Keratinocyte (primary cell): ENCODE measurements around the gene NOS3. TPM values are rescaled to one million over a fixed set of nuclear protein-coding genes. Genes with fewer than 3 reads are reported as not detected.

Experiments used
- DNase-seq: peaks from one replicate; pipeline ENCODE4 v3.0.0-alpha.2; 2011; ENCODE audit warnings: low read depth, missing footprints, low spot score
- FAIRE-seq: peaks from 2 replicates; lab custom pipeline; 2011; peaks lifted over from hg19 to GRCh38; lab: Jason Lieb, UNC
- H2AFZ ChIP-seq: 2 replicates; pipeline ENCODE4 v1.6.0; 2012; ENCODE audit warnings: low read length, control low read depth, inconsistent platforms; ENCODE audit not compliant: control insufficient read depth
- H3K27ac ChIP-seq: 2 replicates; pipeline ENCODE4 v1.5.1; 2011; ENCODE audit warnings: low read length; ENCODE audit not compliant: control insufficient read depth, insufficient read depth
- H3K27me3 ChIP-seq: 3 replicates; pipeline ENCODE4 v1.6.0; 2011; ENCODE audit warnings: low read length; ENCODE audit not compliant: control insufficient read depth, insufficient read depth; ENCODE audit errors: extremely low read depth
- H3K36me3 ChIP-seq, 2 experiments: 2 replicates in 1 of 2; 3 replicates in 1 of 2; pipeline ENCODE4 v1.5.1; 2011; ENCODE audit warnings: low read length in 2 of 2, mild to moderate bottlenecking in 1 of 2; ENCODE audit not compliant: control insufficient read depth in 2 of 2, insufficient read depth in 2 of 2; ENCODE audit errors: extremely low read depth in 1 of 2
- H3K4me1 ChIP-seq: 3 replicates; pipeline ENCODE4 v1.5.1; 2011; ENCODE audit warnings: low read length; ENCODE audit not compliant: control insufficient read depth, insufficient read depth; ENCODE audit errors: extremely low read depth
- H3K4me2 ChIP-seq: 3 replicates; pipeline ENCODE4 v1.6.0; 2011; ENCODE audit warnings: low read depth, low read length; ENCODE audit not compliant: control insufficient read depth, insufficient read depth; ENCODE audit errors: extremely low read depth
- H3K4me3 ChIP-seq, 3 experiments: fragments of 200-600 bp in 1 of 3; sonication (generic) in 1 of 3; 2 replicates in 2 of 3; 3 replicates in 1 of 3; pipeline ENCODE4 v1.5.1; 2011 to 2016; ENCODE audit warnings: low read length in 3 of 3, mild to moderate bottlenecking in 3 of 3, control low read depth in 2 of 3, inconsistent platforms in 1 of 3, low read depth in 1 of 3, mixed read lengths in 1 of 3, mixed run types in 1 of 3, moderate library complexity in 1 of 3; ENCODE audit not compliant: control insufficient read depth in 2 of 3, insufficient read depth in 2 of 3; ENCODE audit errors: extremely low read depth in 1 of 3
- H3K79me2 ChIP-seq: 2 replicates; pipeline ENCODE4 v1.6.0; 2012; ENCODE audit warnings: low read length; ENCODE audit not compliant: control insufficient read depth, insufficient read depth
- H3K9ac ChIP-seq: 3 replicates; pipeline ENCODE4 v1.6.0; 2011; ENCODE audit warnings: low read length; ENCODE audit not compliant: control insufficient read depth, insufficient read depth; ENCODE audit errors: extremely low read depth
- H3K9me1 ChIP-seq: 3 replicates; pipeline ENCODE4 v1.6.0; 2011; ENCODE audit warnings: low read length; ENCODE audit not compliant: control insufficient read depth, insufficient read depth; ENCODE audit errors: extremely low read depth
- H3K9me3 ChIP-seq: 2 replicates; pipeline ENCODE4 v1.5.1; 2012; ENCODE audit warnings: low read depth, low read length; ENCODE audit not compliant: control insufficient read depth
- H4K20me1 ChIP-seq: 3 replicates; pipeline ENCODE4 v1.6.0; 2011; ENCODE audit warnings: low read length; ENCODE audit not compliant: control insufficient read depth, insufficient read depth; ENCODE audit errors: extremely low read depth
- EZH2 ChIP-seq: IDR thresholded peaks from one replicate; pipeline ENCODE4 v1.6.1; 2012; ENCODE audit warnings: inconsistent platforms, mild to moderate bottlenecking, low read length, moderate library complexity
- dilution Hi-C: fragments of 300-500 bp; cut with MboI; formaldehyde crosslinking; loops from one replicate; pipeline ENCODE4 v1.7.0; 2020; ENCODE audit warnings: low sequenced_read_pairs; ENCODE audit not compliant: extremely low pct_ligation_motif_present
- polyA plus RNA-seq, 5 experiments: library from polyadenylated mRNA; depleted of rRNA in 3 of 5; stranded (reverse) in 3 of 5; stranded (forward) in 1 of 5; unstranded in 1 of 5; fragments of >200 nt; gene quantifications; 1 replicate in 1 of 5; 2 replicates in 3 of 5; 3 replicates in 1 of 5; pipeline versions ENCODE4 v1.2.1 to v1.2.3, GENCODE V29; 2011 to 2012; ENCODE audit warnings: missing spikeins in 2 of 5, low read depth in 1 of 5, low replicate concordance in 1 of 5
- TF ChIP-seq, protein P1 (sequence below), 3 experiments: IDR thresholded peaks in 1 of 3; conservative IDR thresholded peaks in 1 of 3; optimal IDR thresholded peaks in 1 of 3; 2 replicates in 2 of 3; 3 replicates in 1 of 3; pipeline versions ENCODE3 to v1.5.1; 2011; ENCODE audit warnings: low read length in 3 of 3, mild to moderate bottlenecking in 3 of 3, moderate library complexity in 2 of 3, control low read depth in 1 of 3, inconsistent platforms in 1 of 3; ENCODE audit not compliant: insufficient read depth in 2 of 3; ENCODE audit errors: extremely low read depth in 1 of 3

Gene NOS3
- polyA plus RNA-seq, 1 donor (not counting 4 experiments of a cell fraction or from before 2014, with no cell fraction given) = 0.77 TPM

DNA sequence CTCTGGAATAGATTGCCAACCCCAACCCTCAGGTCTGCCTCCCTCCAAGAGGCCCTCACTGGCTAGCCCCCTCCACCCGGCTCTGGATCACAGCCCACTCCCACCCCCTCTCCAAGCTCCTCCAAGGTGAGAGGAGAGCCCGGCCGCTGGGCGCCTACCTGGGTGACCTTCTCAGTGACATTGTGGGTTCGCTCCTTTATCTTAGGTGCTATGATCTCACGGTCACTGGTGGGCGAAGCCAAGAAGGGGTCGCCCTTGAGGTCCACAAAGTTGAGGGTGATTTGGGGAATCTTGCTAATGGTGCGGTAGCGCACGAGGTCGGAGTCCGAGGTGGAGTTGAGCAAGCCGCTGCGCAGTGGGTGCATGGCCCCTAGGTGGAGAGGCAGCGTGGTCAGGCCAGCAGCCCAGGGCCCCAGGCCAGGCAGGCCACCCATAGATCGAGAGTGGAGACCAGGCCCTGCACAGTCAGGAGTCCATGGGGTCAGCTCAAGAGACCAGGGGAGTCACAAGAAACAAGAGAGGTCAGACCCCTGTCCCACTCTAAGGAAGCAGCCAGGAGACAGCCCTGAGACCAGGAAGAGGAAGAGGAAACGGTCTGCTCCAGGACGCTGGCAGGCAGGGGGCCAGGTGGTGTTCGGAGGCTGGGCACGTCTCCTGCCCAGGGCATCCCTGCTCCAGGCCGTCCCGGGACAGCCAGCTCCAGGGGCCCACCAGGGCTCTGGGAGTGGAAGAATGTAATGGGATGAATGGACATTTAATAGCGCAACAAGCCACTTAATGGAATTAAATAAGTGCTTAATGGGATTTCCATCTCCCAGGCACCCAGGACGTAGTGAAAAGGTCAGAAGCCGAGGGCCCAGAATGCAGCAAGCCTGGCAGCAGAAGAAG is 33.4 kb upstream of the NOS3 start:
- peaks cover 64% of the 10 kb centered on the region for H3K27me3 ChIP-seq
- H3K79me2 ChIP-seq = no peaks in the 10 kb centered on the region
- no peaks in the 10 kb centered on the region for H4K20me1 ChIP-seq
- H3K4me2 ChIP-seq = no peak overlapping the region
- H3K9me1 ChIP-seq = no peaks in the 10 kb centered on the region
- no peak overlapping the region for H3K27ac ChIP-seq
- no peak overlapping the region for H3K9ac ChIP-seq
- no peak overlapping the region for H2AFZ ChIP-seq
- TF ChIP-seq EZH2 = peak; percentile 55
- TF ChIP-seq, protein P1, sequence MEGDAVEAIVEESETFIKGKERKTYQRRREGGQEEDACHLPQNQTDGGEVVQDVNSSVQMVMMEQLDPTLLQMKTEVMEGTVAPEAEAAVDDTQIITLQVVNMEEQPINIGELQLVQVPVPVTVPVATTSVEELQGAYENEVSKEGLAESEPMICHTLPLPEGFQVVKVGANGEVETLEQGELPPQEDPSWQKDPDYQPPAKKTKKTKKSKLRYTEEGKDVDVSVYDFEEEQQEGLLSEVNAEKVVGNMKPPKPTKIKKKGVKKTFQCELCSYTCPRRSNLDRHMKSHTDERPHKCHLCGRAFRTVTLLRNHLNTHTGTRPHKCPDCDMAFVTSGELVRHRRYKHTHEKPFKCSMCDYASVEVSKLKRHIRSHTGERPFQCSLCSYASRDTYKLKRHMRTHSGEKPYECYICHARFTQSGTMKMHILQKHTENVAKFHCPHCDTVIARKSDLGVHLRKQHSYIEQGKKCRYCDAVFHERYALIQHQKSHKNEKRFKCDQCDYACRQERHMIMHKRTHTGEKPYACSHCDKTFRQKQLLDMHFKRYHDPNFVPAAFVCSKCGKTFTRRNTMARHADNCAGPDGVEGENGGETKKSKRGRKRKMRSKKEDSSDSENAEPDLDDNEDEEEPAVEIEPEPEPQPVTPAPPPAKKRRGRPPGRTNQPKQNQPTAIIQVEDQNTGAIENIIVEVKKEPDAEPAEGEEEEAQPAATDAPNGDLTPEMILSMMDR (optimal IDR thresholded peaks at IDR 0.05 in 1 of 3, IDR thresholded peaks at IDR 0.05 in 1 of 3, conservative IDR thresholded peaks at IDR 0.05 in 1 of 3; ENCODE audit: extremely low read depth in 1 of 3, insufficient read depth in 2 of 3, low read length in 3 of 3) = no peak
- FAIRE-seq (no peak), DNase-seq (no peak)
- no peaks in the 10 kb centered on the region for H3K4me1 ChIP-seq
- no peak overlapping the region for H3K4me3 ChIP-seq
- no peaks in the 10 kb centered on the region for H3K9me3 ChIP-seq
- dilution Hi-C loops = no loop called here
- H3K36me3 ChIP-seq = no peaks in the 10 kb centered on the region

DNA sequence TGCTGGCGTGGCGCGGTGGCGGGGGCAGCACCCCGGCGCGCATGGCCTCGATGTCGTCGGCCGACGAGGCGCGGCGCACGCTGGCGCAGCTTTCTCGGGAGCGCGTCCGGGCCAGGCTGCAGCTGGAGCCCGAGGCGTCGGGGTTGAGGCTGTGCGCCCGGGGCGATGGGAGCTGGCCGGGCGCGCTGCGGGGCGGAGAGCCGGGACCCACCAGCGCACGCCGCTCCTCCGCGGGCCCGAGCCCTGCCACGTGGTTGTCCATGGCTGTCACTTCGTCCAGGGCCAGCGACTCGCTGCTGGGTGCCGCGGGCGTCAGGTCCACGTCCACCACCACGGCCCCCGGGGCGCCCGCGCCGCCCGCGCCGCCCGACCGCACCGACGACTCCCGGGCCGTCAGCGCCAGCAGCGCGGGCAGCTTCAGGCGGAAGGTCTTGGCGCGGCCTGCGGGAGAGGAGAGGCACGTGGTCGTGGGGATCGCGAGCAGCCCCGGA is 32.7 kb upstream of the NOS3 start:
- TF ChIP-seq EZH2 = no peak
- TF ChIP-seq, protein P1 (optimal IDR thresholded peaks at IDR 0.05 in 1 of 3, IDR thresholded peaks at IDR 0.05 in 1 of 3, conservative IDR thresholded peaks at IDR 0.05 in 1 of 3; ENCODE audit: extremely low read depth in 1 of 3, insufficient read depth in 2 of 3, low read length in 3 of 3) = no peak
- H3K9ac ChIP-seq = no peak overlapping the region
- H3K4me2 ChIP-seq = no peak overlapping the region
- no peaks in the 10 kb centered on the region for H3K79me2 ChIP-seq
- DNase-seq (no peak), FAIRE-seq (no peak)
- H3K27ac ChIP-seq = no peak overlapping the region
- no peaks in the 10 kb centered on the region for H3K9me3 ChIP-seq
- peaks cover 68% of the 10 kb centered on the region for H3K27me3 ChIP-seq
- no peak overlapping the region for H3K4me3 ChIP-seq
- no peak overlapping the region for H2AFZ ChIP-seq
- H4K20me1 ChIP-seq = no peaks in the 10 kb centered on the region
- no peaks in the 10 kb centered on the region for H3K36me3 ChIP-seq
- dilution Hi-C loops = no loop called here
- H3K4me1 ChIP-seq = no peaks in the 10 kb centered on the region
- H3K9me1 ChIP-seq = no peaks in the 10 kb centered on the region
